Glutamatergic neuron (in vitro differentiated cells): ENCODE measurements around the gene SERHL2. TPM values are rescaled to one million over a fixed set of nuclear protein-coding genes. Genes with fewer than 3 reads are reported as not detected.
"Not testable (repeated sequence)": the region's sequence is repeated elsewhere in the genome, so short reads cannot be mapped to it uniquely, and the experiment has no call there.

Source experiments
- DNase-seq: peaks from one replicate; pipeline ENCODE4 v3.0.0; 2022
- H3K27ac Mint-ChIP-seq: one replicate; pipeline ENCODE4 v1.8.0; 2020; ENCODE audit warnings: mild to moderate bottlenecking, mixed read lengths, inconsistent platforms; ENCODE audit not compliant: unreplicated experiment
- H3K27me3 Mint-ChIP-seq: one replicate; pipeline ENCODE4 v1.8.0; 2020; ENCODE audit warnings: mild to moderate bottlenecking, moderate library complexity, mixed read lengths, inconsistent platforms; ENCODE audit not compliant: unreplicated experiment
- H3K36me3 Mint-ChIP-seq: one replicate; pipeline ENCODE4 v1.8.0; 2020; ENCODE audit warnings: mild to moderate bottlenecking, mixed read lengths, inconsistent platforms; ENCODE audit not compliant: unreplicated experiment
- H3K4me1 Mint-ChIP-seq: one replicate; pipeline ENCODE4 v1.8.0; 2020; ENCODE audit warnings: mild to moderate bottlenecking, low read depth, mixed read lengths, inconsistent platforms; ENCODE audit not compliant: unreplicated experiment
- H3K4me3 Mint-ChIP-seq: one replicate; pipeline ENCODE4 v1.8.0; 2020; ENCODE audit warnings: mild to moderate bottlenecking, mixed read lengths, inconsistent platforms; ENCODE audit not compliant: unreplicated experiment
- H3K9me3 Mint-ChIP-seq: one replicate; pipeline ENCODE4 v1.8.0; 2020; ENCODE audit warnings: mild to moderate bottlenecking, moderate library complexity, mixed read lengths, inconsistent platforms; ENCODE audit not compliant: unreplicated experiment
- CTCF ChIP-seq: fragments of 200-600 bp; sonication (generic); IDR thresholded peaks from one replicate; pipeline ENCODE4 v1.5.0; 2021; ENCODE audit not compliant: partially characterized antibody, unreplicated experiment
- total RNA-seq: library from RNA; stranded (reverse); fragmentation: NEBNext Ultra II Directional; extraction: Animal tissue kit (Norgen Biotek cat#: 25700); gene quantifications from one replicate; pipeline ENCODE4 v1.2.1, GENCODE V29; 2021; ENCODE audit not compliant: unreplicated experiment

SERHL2 gene
- total RNA-seq, 1 donor from 2014 or later = 4.4 TPM

- Mint-ChIP-seq H3K4me1 (peaks cover 7% of the 10 kb centered on the region), H3K27ac (peak within 1 kb of the TSS; percentile 65), H3K4me3 (peak within 1 kb of the TSS; percentile 97), H3K36me3 (no peaks in the 10 kb centered on the region), H3K9me3 (peaks cover 3% of the 10 kb centered on the region), H3K27me3 (peaks cover 5% of the 10 kb centered on the region)
- TF ChIP-seq CTCF = no peak
- peak; percentile 92 for DNase-seq
These were observed 34.0 kb upstream of the SERHL2 start, which contains the start of gene RRP7A for GRCh38 chr22:42519525-42520401. RRP7A (minus strand) TSS chr22:42519796; CDS start chr22:42519786, 10 bp downstream.

- Mint-ChIP-seq H3K4me3 (peak overlapping the region; percentile 67), H3K27ac (peak overlapping the region; percentile 62)
These were observed 32.6 kb upstream of the SERHL2 start for GRCh38 chr22:42521228-42521546.

GRCh38 chr22:42522546-42522945, 31.2 kb upstream of the SERHL2 start:
- no peak for DNase-seq
- Mint-ChIP-seq H3K27ac (no peak overlapping the region), H3K4me1 (peaks cover 7% of the 10 kb centered on the region), H3K27me3 (peaks cover 5% of the 10 kb centered on the region), H3K36me3 (no peaks in the 10 kb centered on the region), H3K9me3 (peaks cover 3% of the 10 kb centered on the region), H3K4me3 (no peak overlapping the region)
- no peak for TF ChIP-seq CTCF

More at GRCh38 chr22:42521228-42521546, 32.6 kb upstream of the SERHL2 start:
- no peak for TF ChIP-seq CTCF
- H3K9me3 Mint-ChIP-seq = peaks cover 3% of the 10 kb centered on the region
- no peaks in the 10 kb centered on the region for H3K36me3 Mint-ChIP-seq
- peaks cover 5% of the 10 kb centered on the region for H3K27me3 Mint-ChIP-seq
- DNase-seq = no peak
- H3K4me1 Mint-ChIP-seq = peaks cover 7% of the 10 kb centered on the region

GRCh38 chr22:42528591-42529307, 25.0 kb upstream of the SERHL2 start:
- Mint-ChIP-seq H3K9me3 (peaks cover 3% of the 10 kb centered on the region), H3K4me1 (no peaks in the 10 kb centered on the region), H3K27ac (no peak overlapping the region), H3K27me3 (peaks cover 13% of the 10 kb centered on the region), H3K36me3 (peaks cover 5% of the 10 kb centered on the region), H3K4me3 (no peak overlapping the region)
- no peak for TF ChIP-seq CTCF
- no peak for DNase-seq

- not testable (repeated sequence) for H3K36me3 Mint-ChIP-seq, H3K4me3 Mint-ChIP-seq, H3K4me1 Mint-ChIP-seq, DNase-seq, H3K27ac Mint-ChIP-seq, H3K9me3 Mint-ChIP-seq
- H3K27me3 Mint-ChIP-seq = peaks cover 13% of the 10 kb centered on the region
These were observed 24.3 kb upstream of the SERHL2 start for GRCh38 chr22:42529435-42529834.

GRCh38 chr22:42531401-42532084, 22.2 kb upstream of the SERHL2 start:
- H3K36me3 Mint-ChIP-seq, H3K9me3 Mint-ChIP-seq, H3K27ac Mint-ChIP-seq, DNase-seq, H3K4me1 Mint-ChIP-seq, H3K4me3 Mint-ChIP-seq: not testable (repeated sequence)
- peaks cover 14% of the 10 kb centered on the region for H3K27me3 Mint-ChIP-seq
